Measurements from ENCODE around the gene DNHD1. TPM values are rescaled to one million over a fixed set of nuclear protein-coding genes. Genes with fewer than 3 reads are reported as not detected.

The DNHD1 gene
- total RNA-seq, 4 donors from 2014 or later, result 1.3 to 11.8 (median 7.7) TPM

DNA sequence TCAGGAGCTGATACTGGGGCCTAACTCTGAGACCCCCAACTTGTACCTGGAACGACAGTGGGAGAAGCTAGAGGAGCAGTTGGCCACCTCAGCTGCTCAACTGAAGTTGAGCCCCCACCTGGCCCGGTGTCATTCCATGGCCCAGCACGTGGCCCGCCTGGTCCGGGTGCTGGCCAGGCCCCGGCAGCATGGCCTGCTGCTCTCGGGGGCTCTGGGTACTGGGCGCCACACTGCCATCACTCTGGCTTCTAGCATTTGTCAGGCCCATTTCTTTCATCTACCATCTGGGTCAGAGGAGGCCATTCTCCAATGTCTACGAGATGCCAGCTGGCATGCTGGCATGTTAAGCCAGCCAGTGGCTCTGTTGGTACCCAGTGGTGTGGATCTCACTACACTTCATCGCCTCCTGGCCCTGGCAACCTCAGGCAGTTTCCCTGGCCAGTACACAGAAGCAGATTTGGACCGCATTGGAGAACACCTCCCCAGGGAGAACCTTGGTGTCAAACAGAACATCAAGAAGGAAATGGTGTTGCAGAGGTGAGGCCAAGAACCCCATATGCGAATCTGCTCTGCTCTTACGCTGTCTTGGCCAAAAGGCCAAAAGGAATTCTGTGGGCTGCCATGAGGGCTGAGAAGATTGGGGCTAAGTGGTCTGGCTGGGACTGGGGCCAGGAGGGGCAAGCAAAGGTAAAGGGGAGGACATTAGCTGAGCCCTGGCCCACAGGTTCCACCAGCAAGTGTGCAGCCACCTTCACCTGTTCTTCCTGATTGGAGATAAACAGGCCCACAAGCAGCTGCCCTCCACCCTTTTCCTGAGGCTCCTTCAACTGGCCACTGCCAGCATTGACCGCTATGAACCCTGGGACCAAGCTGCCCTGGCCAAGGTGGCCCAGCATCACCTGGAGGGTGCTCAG, 60.9 kb downstream of the DNHD1 start:
- no peak for DNase-seq
- peaks cover 0 to 8% (median 0%) of the 10 kb centered on the region in 3 donors for H3K36me3 ChIP-seq
- no peaks in the 10 kb centered on the region for H3K27me3 ChIP-seq
- H3K9me3 ChIP-seq, result no peaks in the 10 kb centered on the region
- H3K27ac ChIP-seq, result no peak overlapping the region
- peaks cover 0 to 5% (median 0%) of the 10 kb centered on the region in 3 donors for H3K4me1 ChIP-seq
- 94 to 95% methylated on average over 13 to 14 of the region's 14 CpGs for WGBS, 2 donors
- intact Hi-C loops (cut with DNase I), result no loop called here
- no peak overlapping the region for H3K4me3 ChIP-seq
- TF ChIP-seq, protein P1, sequence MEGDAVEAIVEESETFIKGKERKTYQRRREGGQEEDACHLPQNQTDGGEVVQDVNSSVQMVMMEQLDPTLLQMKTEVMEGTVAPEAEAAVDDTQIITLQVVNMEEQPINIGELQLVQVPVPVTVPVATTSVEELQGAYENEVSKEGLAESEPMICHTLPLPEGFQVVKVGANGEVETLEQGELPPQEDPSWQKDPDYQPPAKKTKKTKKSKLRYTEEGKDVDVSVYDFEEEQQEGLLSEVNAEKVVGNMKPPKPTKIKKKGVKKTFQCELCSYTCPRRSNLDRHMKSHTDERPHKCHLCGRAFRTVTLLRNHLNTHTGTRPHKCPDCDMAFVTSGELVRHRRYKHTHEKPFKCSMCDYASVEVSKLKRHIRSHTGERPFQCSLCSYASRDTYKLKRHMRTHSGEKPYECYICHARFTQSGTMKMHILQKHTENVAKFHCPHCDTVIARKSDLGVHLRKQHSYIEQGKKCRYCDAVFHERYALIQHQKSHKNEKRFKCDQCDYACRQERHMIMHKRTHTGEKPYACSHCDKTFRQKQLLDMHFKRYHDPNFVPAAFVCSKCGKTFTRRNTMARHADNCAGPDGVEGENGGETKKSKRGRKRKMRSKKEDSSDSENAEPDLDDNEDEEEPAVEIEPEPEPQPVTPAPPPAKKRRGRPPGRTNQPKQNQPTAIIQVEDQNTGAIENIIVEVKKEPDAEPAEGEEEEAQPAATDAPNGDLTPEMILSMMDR (IDR thresholded peaks at IDR 0.05), result no peak
- no peak for TF ChIP-seq POLR2A (IDR thresholded peaks at IDR 0.05)

DNA sequence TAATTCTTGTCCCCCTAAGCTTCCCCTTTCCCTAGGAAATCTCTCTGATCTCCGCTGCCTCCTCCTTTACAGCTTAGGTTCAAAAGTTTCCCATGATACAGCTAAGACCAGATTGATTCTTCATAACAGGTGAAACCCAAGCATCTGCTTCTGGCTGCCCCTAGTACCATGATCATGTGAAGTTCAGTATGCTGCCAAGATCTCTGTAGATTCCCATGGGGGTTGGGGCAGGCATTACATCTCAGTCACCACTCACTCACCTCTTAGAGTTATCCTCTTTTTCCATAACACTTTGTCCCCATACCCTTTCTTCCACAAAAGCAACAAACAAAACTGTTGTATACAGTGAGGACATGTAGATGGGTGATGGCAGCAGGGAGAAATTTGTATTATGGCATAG, 62.3 kb downstream of the DNHD1 start:
- no peak overlapping the region for H3K4me3 ChIP-seq
- no peaks in the 10 kb centered on the region for H3K9me3 ChIP-seq
- peaks cover 0 to 5% (median 0%) of the 10 kb centered on the region in 3 donors for H3K4me1 ChIP-seq
- peaks cover 0 to 11% (median 0%) of the 10 kb centered on the region in 3 donors for H3K36me3 ChIP-seq
- no peak overlapping the region for H3K27ac ChIP-seq
- H3K27me3 ChIP-seq, result no peaks in the 10 kb centered on the region
- no peak for DNase-seq
- intact Hi-C loops (cut with DNase I), result no loop called here
- WGBS, 2 donors, result 75 to 86% methylated on average over 1 of the region's 1 CpG
- TF ChIP-seq, protein P1 (IDR thresholded peaks at IDR 0.05), result no peak
- TF ChIP-seq POLR2A (IDR thresholded peaks at IDR 0.05), result no peak

DNA sequence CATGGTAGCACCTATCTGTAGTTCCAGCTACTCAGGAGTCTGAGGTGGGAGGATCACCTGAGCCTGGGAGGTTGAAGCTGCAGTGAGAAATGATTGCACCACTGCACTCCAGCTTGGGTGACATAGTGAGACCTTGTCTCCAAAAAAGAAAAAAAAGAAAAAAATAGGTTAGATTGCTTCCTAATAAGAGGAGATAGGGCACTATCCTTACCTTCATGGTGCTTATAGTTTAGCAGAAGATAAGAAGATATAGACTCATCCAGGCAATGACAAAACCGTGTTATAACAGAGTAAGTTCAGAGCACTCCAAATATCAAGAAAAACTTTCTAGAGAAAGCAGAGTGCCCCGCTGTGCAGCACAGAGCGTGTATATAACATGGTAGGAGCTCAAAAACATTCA, 64.2 kb downstream of the DNHD1 start:
- Histone ChIP-seq H3K4me1 (peaks cover 0 to 5% (median 0%) of the 10 kb centered on the region in 3 donors), H3K27ac (no peak overlapping the region), H3K4me3 (no peak overlapping the region), H3K9me3 (no peaks in the 10 kb centered on the region), H3K27me3 (no peaks in the 10 kb centered on the region), H3K36me3 (peaks cover 0 to 11% (median 0%) of the 10 kb centered on the region in 3 donors)
- intact Hi-C loops (cut with DNase I), result no loop called here
- WGBS, 2 donors, result 85 to 88% methylated on average over 3 of the region's 3 CpGs
- TF ChIP-seq, protein P1 (IDR thresholded peaks at IDR 0.05), result no peak
- no peak for TF ChIP-seq POLR2A (IDR thresholded peaks at IDR 0.05)
- no peak for DNase-seq

DNA sequence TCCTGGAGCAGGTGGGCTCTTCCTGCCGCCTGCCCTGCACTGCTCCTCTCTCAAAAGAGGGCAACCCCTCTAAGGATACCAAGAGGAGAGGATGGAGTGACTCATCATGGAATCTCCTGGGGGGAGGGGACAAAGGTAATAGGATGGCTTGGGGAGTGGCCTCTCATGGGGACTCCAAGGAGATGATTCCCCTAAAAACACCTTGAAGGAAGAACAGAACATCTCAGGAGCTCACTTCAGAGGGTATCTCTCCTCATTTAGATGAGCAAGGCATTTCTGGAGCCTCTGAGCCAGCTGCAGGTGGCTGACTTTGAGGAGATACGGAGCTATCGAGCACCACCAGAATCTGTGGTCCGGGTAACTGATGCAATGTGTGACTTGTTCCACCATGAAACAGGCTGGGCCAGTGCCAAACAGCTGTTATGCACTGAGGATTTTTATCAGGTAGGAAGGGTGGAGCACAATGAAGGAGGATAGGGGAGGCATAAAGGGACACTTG, 66.1 kb downstream of the DNHD1 start:
- Histone ChIP-seq H3K4me3 (no peak overlapping the region), H3K4me1 (peaks cover 0 to 8% (median 0%) of the 10 kb centered on the region in 3 donors), H3K9me3 (no peaks in the 10 kb centered on the region), H3K36me3 (peaks cover 0 to 23% (median 0%) of the 10 kb centered on the region in 3 donors), H3K27ac (no peak overlapping the region), H3K27me3 (no peaks in the 10 kb centered on the region)
- intact Hi-C loops (cut with DNase I), result no loop called here
- 98% methylated on average over 4 of the region's 4 CpGs; no CpG with 5 or more reads in 1 of the 2 donors for WGBS, 2 donors
- DNase-seq, result no peak
- TF ChIP-seq, protein P1 (IDR thresholded peaks at IDR 0.05), result no peak
- no peak for TF ChIP-seq POLR2A (IDR thresholded peaks at IDR 0.05)

DNA sequence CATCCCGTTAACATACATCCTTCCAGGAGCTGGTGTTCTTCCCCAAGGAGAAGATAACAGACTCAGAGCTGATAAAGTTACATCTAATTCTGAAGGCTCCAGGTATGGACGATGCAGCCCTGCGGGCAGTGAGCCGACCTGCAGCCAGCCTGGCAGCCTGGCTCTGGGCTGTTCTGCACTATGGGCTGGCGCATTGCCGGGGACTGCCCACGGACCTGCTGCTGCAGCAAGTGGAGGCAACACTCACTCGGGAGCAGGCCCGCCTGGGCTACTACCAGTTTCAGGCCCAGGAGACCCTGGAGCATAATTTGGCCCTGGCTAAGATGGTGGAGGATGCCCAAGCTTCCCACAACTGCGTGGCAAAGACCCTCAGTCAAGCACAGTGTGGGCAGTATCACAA, 66.6 kb downstream of the DNHD1 start:
- H3K4me3 ChIP-seq, result no peak overlapping the region
- H3K27ac ChIP-seq, result no peak overlapping the region
- peaks cover 0 to 23% (median 0%) of the 10 kb centered on the region in 3 donors for H3K36me3 ChIP-seq
- intact Hi-C loops (cut with DNase I), result no loop called here
- TF ChIP-seq POLR2A (IDR thresholded peaks at IDR 0.05), result no peak
- TF ChIP-seq, protein P1 (IDR thresholded peaks at IDR 0.05), result no peak
- WGBS, 2 donors, result 78 to 82% methylated on average over 5 to 7 of the region's 10 CpGs
- H3K4me1 ChIP-seq, result peaks cover 0 to 13% (median 2%) of the 10 kb centered on the region in 3 donors
- no peaks in the 10 kb centered on the region for H3K27me3 ChIP-seq
- DNase-seq, result no peak
- no peaks in the 10 kb centered on the region for H3K9me3 ChIP-seq
